ENCODE measurements around the gene CHST11.
"Not testable (repeated sequence)": the region's sequence is repeated elsewhere in the genome, so short reads cannot be mapped to it uniquely, and the experiment has no call there.

The CHST11 gene

DNA sequence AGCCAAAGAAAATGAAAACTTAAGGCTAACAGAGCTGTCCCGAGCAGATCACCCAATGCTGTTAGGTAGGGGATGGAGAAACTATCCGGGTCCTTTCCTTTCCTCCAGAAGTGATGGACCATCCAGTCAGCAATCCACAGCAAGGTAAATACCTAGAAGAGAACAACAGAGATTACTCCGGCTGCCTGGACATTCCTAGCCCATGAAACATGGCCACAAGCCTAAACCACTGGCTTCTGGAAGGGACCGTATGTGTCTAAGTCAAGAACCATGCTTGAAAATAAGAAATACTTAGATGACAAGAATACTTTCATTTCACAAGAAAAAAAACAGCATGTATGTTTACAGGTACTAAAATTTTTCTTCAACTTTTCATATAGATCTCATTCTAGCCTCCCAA is 348.4 kb downstream of the CHST11 start:
- no peaks in the 10 kb centered on the region for H3K9me3 ChIP-seq (ENCODE audit: control insufficient read depth, insufficient read depth, low read length)
- H3K4me1 ChIP-seq (ENCODE audit: control insufficient read depth, insufficient read depth, low read length), result no peaks in the 10 kb centered on the region; the same call in 1 of the 2 replicates
- H3K36me3 ChIP-seq (ENCODE audit: control insufficient read depth, insufficient read depth, low read length), result no peaks in the 10 kb centered on the region
- no peak overlapping the region for H3K4me3 ChIP-seq (ENCODE audit: low read depth, low read length)
- H3K27me3 ChIP-seq (ENCODE audit: control insufficient read depth, insufficient read depth, low read length), result no peaks in the 10 kb centered on the region
- no peak overlapping the region for H3K27ac ChIP-seq (ENCODE audit: low read depth, low read length)
- no peak overlapping the region for H3K9ac ChIP-seq (ENCODE audit: low read depth, low read length)

- not testable (repeated sequence) for H3K9me3 ChIP-seq (ENCODE audit: control insufficient read depth, insufficient read depth, low read length); H3K27me3 ChIP-seq (ENCODE audit: control insufficient read depth, insufficient read depth, low read length); H3K27ac ChIP-seq (ENCODE audit: low read depth, low read length); H3K9ac ChIP-seq (ENCODE audit: low read depth, low read length); H3K36me3 ChIP-seq (ENCODE audit: control insufficient read depth, insufficient read depth, low read length); H3K4me3 ChIP-seq (ENCODE audit: low read depth, low read length); H3K4me1 ChIP-seq (ENCODE audit: control insufficient read depth, insufficient read depth, low read length)
These were observed 349.4 kb downstream of the CHST11 start for GRCh38 chr12:104806194-104806593.

DNA sequence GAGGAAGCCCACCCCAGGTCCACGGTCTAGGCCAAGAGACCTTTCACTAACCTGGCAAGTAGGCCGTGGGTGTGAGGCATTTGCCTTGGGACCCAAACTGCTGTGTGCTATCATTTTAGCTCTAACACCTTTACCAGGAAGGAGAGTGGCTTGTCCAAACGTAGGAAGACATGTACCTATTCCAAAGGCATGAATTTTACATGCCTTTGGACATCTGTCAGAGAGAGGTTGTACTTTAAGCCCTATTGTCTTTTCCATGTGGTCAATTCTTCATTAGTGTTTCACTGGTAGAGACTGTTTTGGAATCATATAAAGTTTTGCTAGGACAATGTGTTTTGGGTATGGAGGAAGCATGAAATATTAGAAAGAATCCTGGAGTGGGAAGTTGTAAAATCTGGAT is 352.5 kb downstream of the CHST11 start:
- Histone ChIP-seq H3K36me3 (ENCODE audit: control insufficient read depth, insufficient read depth, low read length) (no peaks in the 10 kb centered on the region), H3K27ac (ENCODE audit: low read depth, low read length) (no peak overlapping the region), H3K4me1 (ENCODE audit: control insufficient read depth, insufficient read depth, low read length) (no peaks in the 10 kb centered on the region), H3K4me3 (ENCODE audit: low read depth, low read length) (no peak overlapping the region), H3K9me3 (ENCODE audit: control insufficient read depth, insufficient read depth, low read length) (no peaks in the 10 kb centered on the region), H3K9ac (ENCODE audit: low read depth, low read length) (no peak overlapping the region), H3K27me3 (ENCODE audit: control insufficient read depth, insufficient read depth, low read length) (no peaks in the 10 kb centered on the region)

- no peak overlapping the region for H3K4me3 ChIP-seq (ENCODE audit: low read depth, low read length)
- H3K9me3 ChIP-seq (ENCODE audit: control insufficient read depth, insufficient read depth, low read length), result no peaks in the 10 kb centered on the region
- no peak overlapping the region for H3K27ac ChIP-seq (ENCODE audit: low read depth, low read length)
- H3K36me3 ChIP-seq (ENCODE audit: control insufficient read depth, insufficient read depth, low read length), result no peaks in the 10 kb centered on the region
- no peaks in the 10 kb centered on the region for H3K4me1 ChIP-seq (ENCODE audit: control insufficient read depth, insufficient read depth, low read length)
- no peak overlapping the region for H3K9ac ChIP-seq (ENCODE audit: low read depth, low read length)
- no peaks in the 10 kb centered on the region for H3K27me3 ChIP-seq (ENCODE audit: control insufficient read depth, insufficient read depth, low read length)
These were observed 353.1 kb downstream of the CHST11 start for GRCh38 chr12:104809706-104810385.

All from HUES48 (cell line).